ENCODE results near the gene PLK3. TPM values are rescaled to one million over a fixed set of nuclear protein-coding genes. Genes with fewer than 3 reads are reported as not detected.

The PLK3 gene
- total RNA-seq, 2 donors from 2014 or later = 103 to 142 TPM

- no peak for TF ChIP-seq CTCF (IDR thresholded peaks at IDR 0.05)
- DNase-seq (ENCODE audit: low spot score) = no peak
- no peak for ATAC-seq (ENCODE audit: insufficient number of reproducible peaks, low FRiP score, low read depth)
Observed at GRCh38 chr1:44786841-44787426, 13.2 kb upstream of the PLK3 start.

GRCh38 chr1:44787506-44787905 is 12.7 kb upstream of the PLK3 start:
- Histone ChIP-seq H3K27me3 (replicated peaks; ENCODE audit: insufficient read depth) (no peaks in the 10 kb centered on the region), H3K36me3 (no peaks in the 10 kb centered on the region), H3K4me1 (ENCODE audit: control insufficient read depth in 1 of 2, low read depth in 2 of 2) (peaks cover 12 to 30% of the 10 kb centered on the region in 2 donors), H3K4me3 (no peak overlapping the region), H3K9me3 (no peaks in the 10 kb centered on the region), H3K27ac (no peak overlapping the region)
- DNase-seq (ENCODE audit: low spot score) (no peak), ATAC-seq (ENCODE audit: insufficient number of reproducible peaks, low FRiP score, low read depth) (no peak)
- no peak for TF ChIP-seq CTCF (IDR thresholded peaks at IDR 0.05)

More at GRCh38 chr1:44786841-44787426, 13.2 kb upstream of the PLK3 start:
- peaks cover 12 to 30% of the 10 kb centered on the region in 2 donors for H3K4me1 ChIP-seq (ENCODE audit: control insufficient read depth in 1 of 2, low read depth in 2 of 2)
- peak overlapping the region; percentile 78 for H3K4me3 ChIP-seq
- H3K27me3 ChIP-seq (replicated peaks; ENCODE audit: insufficient read depth) = no peaks in the 10 kb centered on the region
- no peaks in the 10 kb centered on the region for H3K9me3 ChIP-seq
- no peaks in the 10 kb centered on the region for H3K36me3 ChIP-seq
- H3K27ac ChIP-seq = peak overlapping the region; percentile 74 to 82

- Histone ChIP-seq H3K27ac (peak within 1 kb of the TSS in 1 of 2 donors; percentile 82), H3K4me3 (no peak within 1 kb of the TSS), H3K27me3 (replicated peaks; ENCODE audit: insufficient read depth) (no peaks in the 10 kb centered on the region), H3K9me3 (no peaks in the 10 kb centered on the region), H3K4me1 (ENCODE audit: control insufficient read depth in 1 of 2, low read depth in 2 of 2) (peaks cover 12 to 30% of the 10 kb centered on the region in 2 donors), H3K36me3 (no peaks in the 10 kb centered on the region)
- no peak for DNase-seq (ENCODE audit: low spot score)
- no peak for TF ChIP-seq CTCF (IDR thresholded peaks at IDR 0.05)
- ATAC-seq (ENCODE audit: insufficient number of reproducible peaks, low FRiP score, low read depth) = no peak
Observed at GRCh38 chr1:44788120-44788860, 11.9 kb upstream of the PLK3 start, which contains the start of gene BEST4. Gene BEST4, minus strand, starts transcription at chr1:44788170. Its CDS starts 465 bp downstream, at chr1:44787705.

GRCh38 chr1:44790968-44791801 is 9.0 kb upstream of the PLK3 start:
- no peak for TF ChIP-seq CTCF (IDR thresholded peaks at IDR 0.05)
- Histone ChIP-seq H3K4me3 (no peak overlapping the region), H3K4me1 (ENCODE audit: control insufficient read depth in 1 of 2, low read depth in 2 of 2) (peaks cover 0 to 7% of the 10 kb centered on the region in 2 donors), H3K9me3 (no peaks in the 10 kb centered on the region), H3K27ac (no peak overlapping the region), H3K36me3 (no peaks in the 10 kb centered on the region), H3K27me3 (replicated peaks; ENCODE audit: insufficient read depth) (no peaks in the 10 kb centered on the region)
- ATAC-seq (ENCODE audit: insufficient number of reproducible peaks, low FRiP score, low read depth) = no peak
- no peak for DNase-seq (ENCODE audit: low spot score)
